D721Med (cell line): ENCODE measurements around the gene SPACA6.

Experiments
- DNase-seq: peaks from one replicate; pipeline ENCODE4 v3.0.0; 2011; ENCODE audit warnings: low spot score; ENCODE audit not compliant: insufficient read length
- FAIRE-seq: peaks from 2 replicates; lab custom pipeline; 2011; peaks lifted over from hg19 to GRCh38; lab: Jason Lieb, UNC
- CTCF ChIP-seq: IDR thresholded peaks from 2 replicates; pipeline ENCODE4 v1.5.1; 2012; ENCODE audit warnings: mild to moderate bottlenecking, control low read depth; ENCODE audit not compliant: insufficient read depth; ENCODE audit errors: missing control alignments

The SPACA6 gene

GRCh38 chr19:51713319-51714285 lies 20.5 kb downstream of the SPACA6 start:
- no peak for DNase-seq
- no peak for TF ChIP-seq CTCF
- FAIRE-seq, result no peak

GRCh38 chr19:51714848-51715247 lies 21.7 kb downstream of the SPACA6 start:
- no peak for FAIRE-seq
- DNase-seq, result no peak
- TF ChIP-seq CTCF, result no peak

- FAIRE-seq (no peak), DNase-seq (no peak)
- TF ChIP-seq CTCF, result no peak
These were observed 22.7 kb downstream of the SPACA6 start for GRCh38 chr19:51715850-51716249.

- no peak for TF ChIP-seq CTCF
- no peak for DNase-seq
- no peak for FAIRE-seq
These were observed 23.8 kb downstream of the SPACA6 start for GRCh38 chr19:51716925-51717324.

GRCh38 chr19:51719251-51719988 lies 26.3 kb downstream of the SPACA6 start:
- no peak for FAIRE-seq
- no peak for DNase-seq
- TF ChIP-seq CTCF, result no peak

- FAIRE-seq (no peak), DNase-seq (no peak)
- no peak for TF ChIP-seq CTCF
These were observed 28.8 kb downstream of the SPACA6 start for GRCh38 chr19:51721905-51722304.
